ENCODE results near the gene KIF16B. TPM values are rescaled to one million over a fixed set of nuclear protein-coding genes. Genes with fewer than 3 reads are reported as not detected.

Gene KIF16B
- total and polyA plus RNA-seq, 10 of the 15 experiments (the other 5 are each of a cell fraction or from before 2014, with no cell fraction given) = 0.21 to 5.2 (median 3.0) TPM

GRCh38 chr20:16265334-16265733, 307.9 kb downstream of the KIF16B start (continued):
- no peak for TF ChIP-seq CUX1 (IDR thresholded peaks at IDR 0.05; ENCODE audit: insufficient replicate concordance, low read depth, low read length)

- 13% methylated on average over 2 of the region's 2 CpGs for whole genome bisulfite sequencing (ENCODE audit: insufficient coverage, insufficient replicate concordance, low lambda C conversion rate, missing lambda C conversion rate)
- FAIRE-seq = no peak
- Histone ChIP-seq H3K27me3 (replicated peaks in 1 of 2; ENCODE audit: control insufficient read depth in 2 of 2, insufficient read depth in 2 of 2, low read length in 1 of 2) (no peaks in the 10 kb centered on the region), H3K36me3 (ENCODE audit: control insufficient read depth in 2 of 2, insufficient read depth in 2 of 2, low read length in 1 of 2) (no peaks in the 10 kb centered on the region), H3K4me2 (ENCODE audit: control insufficient read depth, insufficient read depth) (no peak overlapping the region), H3K27ac (ENCODE audit: control insufficient read depth, insufficient read depth) (no peak overlapping the region), H3K9me3 (replicated peaks; ENCODE audit: control insufficient read depth, insufficient read depth, low read length) (no peaks in the 10 kb centered on the region; the same call in 2 of the 3 replicates), H2AFZ (ENCODE audit: control insufficient read depth, low read depth, low read length) (no peak overlapping the region), H4K20me1 (ENCODE audit: control insufficient read depth, insufficient read depth) (no peaks in the 10 kb centered on the region), H3K4me3 (no peak overlapping the region), H3K4me1 (ENCODE audit: control insufficient read depth, insufficient read depth, low read length) (no peaks in the 10 kb centered on the region), H3K79me2 (ENCODE audit: control insufficient read depth, insufficient read depth, low read length) (no peaks in the 10 kb centered on the region), H3K9ac (ENCODE audit: control insufficient read depth, insufficient read depth, low read length) (no peak overlapping the region)
- intact Hi-C loops (cut with micrococcal nuclease; ENCODE audit: unreplicated experiment) = no loop called here
- RAD21 ChIA-PET (ENCODE audit: unreplicated experiment) = interaction anchor here (1.2 kb wide), 1 partner anchor 15 kb away, joined by 3 read pairs; no protein-coding TSS in a partner anchor
- SMC1A ChIA-PET (ENCODE audit: uncharacterized antibody, unreplicated experiment) = interaction anchor here (1.3 kb wide), 1 partner anchor 212 kb away, joined by 3 read pairs; no protein-coding TSS in a partner anchor
- no peak for DNase-seq (ENCODE audit: low read depth, low spot score)
- TF ChIP-seq CBX3 (IDR thresholded peaks at IDR 0.05; ENCODE audit: borderline replicate concordance, low read depth) = no peak
- TF ChIP-seq NR2F1 (conservative IDR thresholded peaks at IDR 0.05) = no peak
- no peak for TF ChIP-seq ZNF384 (IDR thresholded peaks at IDR 0.05; ENCODE audit: borderline replicate concordance, low read depth, low read length)
- TF ChIP-seq JUNB (IDR thresholded peaks at IDR 0.05) = no peak
- no peak for TF ChIP-seq BHLHE40 (IDR thresholded peaks at IDR 0.05; ENCODE audit: borderline replicate concordance in 1 of 2, low read depth in 2 of 2, low read length in 1 of 2)
- TF ChIP-seq NR2C1 (IDR thresholded peaks at IDR 0.05) = no peak
- TF ChIP-seq CEBPB (IDR thresholded peaks at IDR 0.05; ENCODE audit: borderline replicate concordance in 1 of 2, low read depth in 2 of 2, low read length in 2 of 2) = no peak
- POLR2A ChIA-PET = no interaction called here
- CTCF ChIA-PET = no interaction called here
- no peak for ATAC-seq
- BruUV-seq (replicated peaks) = no TSS peak
- in situ Hi-C loops (cut with MboI) = no loop called here
Measured at GRCh38 chr20:16263582-16263981, 309.7 kb downstream of the KIF16B start.

All from GM12878 (cell line).